EL (cell line): ENCODE data around the gene IL37.

Experiments used
- DNase-seq: peaks from one replicate; pipeline ENCODE4 v3.0.0-alpha.2; 2016

The IL37 gene

DNA sequence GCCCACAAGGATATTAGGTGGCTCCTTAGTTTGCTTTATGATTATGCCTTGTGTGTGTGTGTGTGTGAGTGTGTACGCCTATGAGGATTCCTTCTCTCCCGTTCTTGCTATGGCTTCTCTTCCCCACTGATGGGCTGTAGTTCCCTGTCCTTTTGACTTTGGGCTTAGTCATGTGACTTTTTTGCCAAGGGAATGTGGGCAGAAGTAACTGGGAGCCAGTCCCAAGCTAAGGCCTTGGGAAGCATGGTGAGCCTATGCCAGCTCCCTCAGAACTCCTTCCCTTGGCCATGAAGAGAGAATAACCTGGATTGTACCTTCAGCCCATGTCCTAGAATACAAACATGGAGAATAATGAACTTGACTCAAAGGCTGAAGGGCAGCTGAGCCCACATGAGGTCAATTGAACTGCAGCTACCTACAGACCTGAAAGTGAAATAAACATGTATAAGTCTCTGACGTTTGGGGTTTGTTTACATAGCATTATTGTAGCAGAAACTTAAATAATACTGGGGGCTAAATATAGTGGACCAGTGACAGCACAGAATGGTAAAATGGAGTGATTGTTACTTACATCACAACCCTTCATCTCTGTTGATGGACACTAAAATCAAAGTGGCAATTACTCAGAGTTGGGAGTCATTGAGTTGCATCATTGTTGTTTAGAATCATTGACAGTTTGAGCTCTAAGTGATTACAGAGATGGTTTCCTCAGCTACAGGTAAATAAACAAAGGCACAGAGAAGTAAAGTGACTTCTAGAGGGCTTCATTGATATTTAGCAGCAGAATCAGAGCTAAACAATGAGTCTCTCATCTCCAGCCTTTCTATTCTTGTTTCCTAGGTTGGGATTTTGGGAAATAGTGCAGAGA, 51.6 kb downstream of the IL37 start:
- no peak for DNase-seq

DNA sequence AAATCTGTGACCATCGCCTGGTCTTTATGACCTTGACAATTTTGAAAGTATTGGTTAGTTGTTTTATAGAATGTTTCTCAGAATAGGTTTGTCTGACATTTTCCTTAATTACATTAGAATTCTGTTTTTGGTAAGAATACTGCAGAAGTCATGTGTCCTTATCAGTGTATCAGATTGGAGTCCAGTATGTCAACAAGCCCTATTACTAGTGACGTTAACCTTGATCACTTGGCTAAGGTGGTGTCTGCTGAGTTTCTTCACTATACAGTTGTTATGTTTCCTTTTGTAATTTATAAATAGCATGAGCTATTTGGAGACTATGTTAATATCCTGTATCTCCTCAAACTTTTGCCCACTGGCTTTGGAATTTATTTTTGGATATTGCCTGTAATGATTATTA, 56.1 kb downstream of the IL37 start:
- no peak for DNase-seq
